HG03378 (cell line): Measurements from ENCODE around the gene CARS2.
"Not testable (repeated sequence)": the region's sequence is repeated elsewhere in the genome, so short reads cannot be mapped to it uniquely, and the experiment has no call there.

ENCODE experiments used
- ATAC-seq: cut with Tn5 transposase; IDR thresholded peaks from one replicate; pipeline ENCODE4 v1.9.1; 2021; ENCODE audit warnings: mild to moderate bottlenecking, moderate library complexity; ENCODE audit not compliant: unreplicated experiment

Gene CARS2

GRCh38 chr13:110639935-110640334, 66.0 kb downstream of the CARS2 start:
- ATAC-seq, result no peak

- ATAC-seq, result no peak
Observed at GRCh38 chr13:110638814-110639806, 66.8 kb downstream of the CARS2 start.

GRCh38 chr13:110638257-110638656, 67.7 kb downstream of the CARS2 start:
- no peak for ATAC-seq

- no peak for ATAC-seq
Observed at GRCh38 chr13:110637747-110638146, 68.2 kb downstream of the CARS2 start.

GRCh38 chr13:110637275-110637674, 68.6 kb downstream of the CARS2 start:
- ATAC-seq, result no peak

GRCh38 chr13:110636701-110637201, 69.2 kb downstream of the CARS2 start:
- no peak for ATAC-seq

- no peak for ATAC-seq
Observed at GRCh38 chr13:110636053-110636475, 69.9 kb downstream of the CARS2 start.

- no peak for ATAC-seq
Observed at GRCh38 chr13:110635405-110636002, 70.4 kb downstream of the CARS2 start.

GRCh38 chr13:110634558-110634957, 71.4 kb downstream of the CARS2 start:
- no peak for ATAC-seq

- no peak for ATAC-seq
Observed at GRCh38 chr13:110633776-110634175, 72.1 kb downstream of the CARS2 start.

GRCh38 chr13:110632255-110632654, 73.7 kb downstream of the CARS2 start:
- not testable (repeated sequence) for ATAC-seq

- no peak for ATAC-seq
Observed at GRCh38 chr13:110630566-110631119, 75.3 kb downstream of the CARS2 start.

GRCh38 chr13:110629735-110630134, 76.2 kb downstream of the CARS2 start:
- no peak for ATAC-seq

- ATAC-seq, result no peak
Observed at GRCh38 chr13:110628952-110629701, 76.8 kb downstream of the CARS2 start.

- no peak for ATAC-seq
Observed at GRCh38 chr13:110628477-110628793, 77.5 kb downstream of the CARS2 start.

GRCh38 chr13:110627761-110628476, 78.0 kb downstream of the CARS2 start:
- no peak for ATAC-seq

GRCh38 chr13:110627351-110627750, 78.6 kb downstream of the CARS2 start:
- no peak for ATAC-seq

- ATAC-seq, result no peak
Observed at GRCh38 chr13:110626521-110626920, 79.4 kb downstream of the CARS2 start.

- no peak for ATAC-seq
Observed at GRCh38 chr13:110625771-110626321, 80.1 kb downstream of the CARS2 start.
